ENCODE results near the gene ATRNL1.

DNA sequence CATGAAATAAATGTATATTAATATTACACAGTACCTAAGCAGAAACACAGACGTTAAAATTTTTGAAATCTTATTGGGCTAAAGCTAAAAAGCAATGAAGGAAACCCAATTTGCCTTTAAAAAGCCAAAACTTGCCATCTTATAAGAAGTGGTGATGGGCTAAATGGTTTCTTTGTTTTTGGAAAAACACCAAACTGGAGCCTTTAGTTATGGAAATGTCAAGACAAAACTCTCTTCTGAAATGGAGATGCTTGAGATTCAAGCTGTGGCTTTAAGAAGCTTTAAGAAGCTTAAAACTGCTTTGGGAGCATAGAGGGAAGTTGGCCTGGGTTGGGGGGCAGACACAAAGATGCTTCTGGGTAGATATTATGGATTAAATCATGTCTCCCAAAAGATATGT, 902.9 kb downstream of the ATRNL1 start:
- TF ChIP-seq, protein P1, sequence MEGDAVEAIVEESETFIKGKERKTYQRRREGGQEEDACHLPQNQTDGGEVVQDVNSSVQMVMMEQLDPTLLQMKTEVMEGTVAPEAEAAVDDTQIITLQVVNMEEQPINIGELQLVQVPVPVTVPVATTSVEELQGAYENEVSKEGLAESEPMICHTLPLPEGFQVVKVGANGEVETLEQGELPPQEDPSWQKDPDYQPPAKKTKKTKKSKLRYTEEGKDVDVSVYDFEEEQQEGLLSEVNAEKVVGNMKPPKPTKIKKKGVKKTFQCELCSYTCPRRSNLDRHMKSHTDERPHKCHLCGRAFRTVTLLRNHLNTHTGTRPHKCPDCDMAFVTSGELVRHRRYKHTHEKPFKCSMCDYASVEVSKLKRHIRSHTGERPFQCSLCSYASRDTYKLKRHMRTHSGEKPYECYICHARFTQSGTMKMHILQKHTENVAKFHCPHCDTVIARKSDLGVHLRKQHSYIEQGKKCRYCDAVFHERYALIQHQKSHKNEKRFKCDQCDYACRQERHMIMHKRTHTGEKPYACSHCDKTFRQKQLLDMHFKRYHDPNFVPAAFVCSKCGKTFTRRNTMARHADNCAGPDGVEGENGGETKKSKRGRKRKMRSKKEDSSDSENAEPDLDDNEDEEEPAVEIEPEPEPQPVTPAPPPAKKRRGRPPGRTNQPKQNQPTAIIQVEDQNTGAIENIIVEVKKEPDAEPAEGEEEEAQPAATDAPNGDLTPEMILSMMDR (conservative IDR thresholded peaks at IDR 0.05; ENCODE audit: low read depth, low read length): no peak
- TF ChIP-seq EZH2 (IDR thresholded peaks at IDR 0.05; ENCODE audit: low read length, unreplicated experiment) (no peak), EZH2phosphoT487 (IDR thresholded peaks at IDR 0.05; ENCODE audit: borderline replicate concordance, low read length) (no peak)
